Stomach smooth muscle (tissue), 2 donors: ENCODE measurements around the gene NALF2.

Source experiments
- H3K27ac ChIP-seq: one replicate; pipeline ENCODE4 v1.7.0; 2013; ENCODE audit warnings: mild to moderate bottlenecking, low read length, inconsistent platforms
- H3K27me3 ChIP-seq, 2 donors: one replicate each; pipeline ENCODE4 v1.7.0; 2013; ENCODE audit warnings: low read length in 2 of 2; ENCODE audit not compliant: insufficient read depth in 2 of 2, control insufficient read depth in 1 of 2
- H3K36me3 ChIP-seq, 2 donors: one replicate each; pipeline ENCODE4 v1.7.0; 2013; ENCODE audit warnings: low read length in 2 of 2; ENCODE audit not compliant: control insufficient read depth in 2 of 2, insufficient read depth in 2 of 2
- H3K4me1 ChIP-seq: one replicate; pipeline ENCODE4 v1.7.0; 2013; ENCODE audit warnings: low read length; ENCODE audit not compliant: control insufficient read depth, insufficient read depth
- H3K4me3 ChIP-seq, 2 donors: one replicate each; pipeline ENCODE4 v1.7.0; 2013; ENCODE audit warnings: low read length in 2 of 2
- H3K9ac ChIP-seq, 2 donors: one replicate each; pipeline ENCODE4 v1.7.0; 2013; ENCODE audit warnings: low read length in 2 of 2, mild to moderate bottlenecking in 1 of 2
- H3K9me3 ChIP-seq, 2 donors: one replicate each; pipeline ENCODE4 v1.7.0; 2013; ENCODE audit warnings: low read length in 2 of 2; ENCODE audit not compliant: control insufficient read depth in 2 of 2
- donor health status: healthy.
- donor health status: Pancreatic carcinoma.

NALF2 gene

GRCh38 chrX:69551421-69552009 lies 47.4 kb downstream of the NALF2 start:
- no peaks in the 10 kb centered on the region for H3K36me3 ChIP-seq
- no peak overlapping the region for H3K9ac ChIP-seq
- H3K4me1 ChIP-seq, result peaks cover 5% of the 10 kb centered on the region
- H3K4me3 ChIP-seq, result no peak overlapping the region
- H3K9me3 ChIP-seq, result no peaks in the 10 kb centered on the region
- H3K27ac ChIP-seq, result no peak overlapping the region
- H3K27me3 ChIP-seq, result peaks cover 0 to 19% of the 10 kb centered on the region in 2 donors

GRCh38 chrX:69552512-69552911 lies 48.4 kb downstream of the NALF2 start:
- Histone ChIP-seq H3K4me1 (peaks cover 5% of the 10 kb centered on the region), H3K27ac (no peak overlapping the region), H3K9me3 (no peaks in the 10 kb centered on the region)

More at GRCh38 chrX:69552512-69552911, 48.4 kb downstream of the NALF2 start:
- H3K4me3 ChIP-seq, result no peak overlapping the region
- H3K27me3 ChIP-seq, result peaks cover 0 to 14% of the 10 kb centered on the region in 2 donors
- no peak overlapping the region for H3K9ac ChIP-seq
- no peaks in the 10 kb centered on the region for H3K36me3 ChIP-seq
